ENCODE results near the gene OR1I1.

The OR1I1 gene

DNA sequence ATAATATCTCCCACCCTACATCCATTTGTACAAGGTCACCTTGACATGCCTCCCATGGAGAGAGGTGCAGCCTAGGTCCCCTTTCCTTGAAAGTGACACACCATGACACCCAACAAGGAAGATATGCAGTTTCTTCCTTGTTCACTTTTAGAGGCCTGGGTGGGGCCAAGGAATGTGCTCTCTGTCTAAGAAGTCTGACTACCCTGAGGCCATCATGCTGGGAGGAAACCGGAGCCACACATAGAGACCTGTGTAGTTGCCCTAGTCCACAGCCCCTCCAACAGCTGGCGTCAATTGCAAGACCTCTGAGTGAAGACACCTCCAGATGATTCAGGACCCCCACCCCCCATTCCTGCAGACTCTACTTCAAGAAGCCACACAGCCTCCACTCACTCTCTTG is 36.2 kb downstream of the OR1I1 start:
- TF ChIP-seq, protein P1, sequence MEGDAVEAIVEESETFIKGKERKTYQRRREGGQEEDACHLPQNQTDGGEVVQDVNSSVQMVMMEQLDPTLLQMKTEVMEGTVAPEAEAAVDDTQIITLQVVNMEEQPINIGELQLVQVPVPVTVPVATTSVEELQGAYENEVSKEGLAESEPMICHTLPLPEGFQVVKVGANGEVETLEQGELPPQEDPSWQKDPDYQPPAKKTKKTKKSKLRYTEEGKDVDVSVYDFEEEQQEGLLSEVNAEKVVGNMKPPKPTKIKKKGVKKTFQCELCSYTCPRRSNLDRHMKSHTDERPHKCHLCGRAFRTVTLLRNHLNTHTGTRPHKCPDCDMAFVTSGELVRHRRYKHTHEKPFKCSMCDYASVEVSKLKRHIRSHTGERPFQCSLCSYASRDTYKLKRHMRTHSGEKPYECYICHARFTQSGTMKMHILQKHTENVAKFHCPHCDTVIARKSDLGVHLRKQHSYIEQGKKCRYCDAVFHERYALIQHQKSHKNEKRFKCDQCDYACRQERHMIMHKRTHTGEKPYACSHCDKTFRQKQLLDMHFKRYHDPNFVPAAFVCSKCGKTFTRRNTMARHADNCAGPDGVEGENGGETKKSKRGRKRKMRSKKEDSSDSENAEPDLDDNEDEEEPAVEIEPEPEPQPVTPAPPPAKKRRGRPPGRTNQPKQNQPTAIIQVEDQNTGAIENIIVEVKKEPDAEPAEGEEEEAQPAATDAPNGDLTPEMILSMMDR (IDR thresholded peaks at IDR 0.05; ENCODE audit: low read depth, low read length, missing control alignments): no peak
- no peak for DNase-seq (ENCODE audit: extremely low read depth, low read depth)
- no peak overlapping the region for H3K4me3 ChIP-seq (replicated peaks; ENCODE audit: low read depth, low read length)

DNA sequence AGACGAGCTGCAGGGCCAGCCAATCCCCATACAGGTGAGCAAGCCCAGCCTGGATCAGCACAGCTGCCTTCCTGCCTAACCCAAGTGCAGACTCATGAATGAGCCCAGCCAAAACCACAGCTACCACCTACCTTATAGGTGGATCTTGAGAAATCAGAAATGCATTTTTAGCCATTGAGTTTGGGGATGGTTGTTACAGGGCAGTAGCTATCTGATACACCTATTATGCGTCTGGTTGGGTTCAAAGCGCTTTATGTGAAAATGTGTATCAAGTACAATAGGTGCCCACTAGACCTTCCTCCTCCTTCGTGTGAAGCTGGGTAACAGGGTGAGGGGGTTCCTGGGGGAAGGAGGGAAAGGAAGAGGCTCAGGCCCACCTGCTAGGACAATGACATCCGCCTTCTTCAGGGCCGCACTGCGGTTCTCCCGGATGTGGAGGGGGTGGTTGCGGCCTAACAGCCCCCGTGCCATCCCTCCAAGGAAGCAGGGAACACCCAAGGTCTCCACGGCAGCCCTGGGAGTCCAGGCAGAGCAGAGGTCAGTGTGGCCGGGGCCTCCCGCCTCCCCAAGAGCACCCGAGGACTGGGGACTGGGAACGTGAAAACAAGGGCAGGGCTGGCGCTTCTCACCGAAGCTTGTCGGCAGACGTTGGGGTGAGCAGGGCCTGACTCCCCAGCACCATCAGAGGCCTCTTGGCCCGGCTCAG is 36.9 kb downstream of the OR1I1 start:
- TF ChIP-seq, protein P1 (IDR thresholded peaks at IDR 0.05; ENCODE audit: low read depth, low read length, missing control alignments): no peak
- no peak overlapping the region for H3K4me3 ChIP-seq (replicated peaks; ENCODE audit: low read depth, low read length)
- DNase-seq (ENCODE audit: extremely low read depth, low read depth): no peak

DNA sequence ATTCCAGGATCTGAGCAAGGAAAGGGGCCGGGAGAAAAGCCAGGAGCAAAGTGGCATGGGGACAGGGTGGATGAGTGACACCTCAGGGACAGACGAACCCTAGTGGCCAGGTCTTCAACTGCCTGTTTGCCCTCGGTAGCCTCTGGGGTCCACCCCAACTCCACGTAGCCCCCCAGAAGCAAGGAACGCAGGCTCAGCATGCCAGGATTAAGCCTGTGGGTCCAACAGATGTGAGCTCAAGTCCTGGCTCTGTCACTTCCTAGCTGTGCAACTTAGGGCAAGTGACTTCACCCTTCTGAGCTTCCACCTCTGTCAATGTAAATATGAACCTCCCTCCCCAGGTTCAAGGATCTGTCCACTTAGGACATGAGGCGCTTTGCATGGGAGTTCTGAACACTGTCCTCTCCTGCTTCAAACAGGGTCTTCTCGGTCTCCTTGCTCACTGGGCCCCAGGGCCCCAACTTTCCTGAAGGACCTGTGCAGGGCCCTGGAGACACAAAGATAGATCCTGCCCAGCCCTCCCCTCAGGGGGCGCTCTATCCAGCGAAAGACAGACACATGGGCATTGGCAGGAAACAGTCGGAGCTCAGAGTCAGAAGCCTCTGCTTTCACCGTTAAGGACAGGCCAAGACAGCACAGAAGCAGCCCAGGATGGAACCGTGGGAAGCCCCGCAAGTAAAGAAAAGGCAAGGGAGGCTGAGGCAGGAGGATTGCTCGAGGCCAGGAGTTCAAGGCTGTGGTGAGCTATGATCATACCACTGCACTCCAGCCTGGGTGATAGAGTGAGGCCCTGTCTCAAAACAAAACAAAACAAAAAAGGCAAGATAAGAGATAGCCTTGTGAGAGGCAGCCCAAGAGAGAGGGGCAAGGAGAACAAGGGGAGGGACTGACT is 38.4 kb downstream of the OR1I1 start:
- no peak for DNase-seq (ENCODE audit: extremely low read depth, low read depth)
- TF ChIP-seq, protein P1 (IDR thresholded peaks at IDR 0.05; ENCODE audit: low read depth, low read length, missing control alignments): no peak
- no peak overlapping the region for H3K4me3 ChIP-seq (replicated peaks; ENCODE audit: low read depth, low read length)

DNA sequence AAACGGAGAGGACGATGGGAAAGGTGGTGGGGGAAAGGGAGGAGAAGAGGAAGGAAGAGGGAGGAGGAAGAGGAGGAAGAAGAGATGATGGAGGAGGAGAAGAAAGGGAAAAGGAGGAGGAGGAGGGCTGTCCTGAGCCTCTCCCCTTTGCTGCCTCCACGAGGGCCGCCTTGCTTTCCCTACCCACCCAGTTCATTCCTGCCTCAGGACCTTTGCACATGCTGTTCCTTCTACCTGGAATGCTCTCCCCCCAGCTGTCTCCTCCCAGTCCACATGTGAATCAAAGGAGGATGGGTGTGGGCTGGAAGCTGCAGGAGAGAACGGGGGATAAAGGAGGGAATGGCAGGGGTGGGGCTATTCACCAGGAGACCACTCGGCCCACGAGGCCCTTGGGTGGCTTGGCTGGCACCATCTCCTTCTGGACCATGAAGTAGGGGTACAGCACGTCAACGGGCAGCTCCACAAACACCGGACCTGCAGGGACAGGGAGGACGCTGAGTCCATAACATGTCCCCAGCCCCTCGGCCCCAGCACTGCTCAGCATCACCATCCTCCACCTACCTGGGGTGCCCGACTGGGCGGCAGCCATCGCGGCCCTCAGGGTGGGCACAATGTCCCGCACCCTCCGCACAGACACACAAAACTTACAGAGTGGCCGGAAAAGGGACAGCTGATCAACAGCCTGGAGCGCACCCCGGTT is 40.5 kb downstream of the OR1I1 start:
- DNase-seq (ENCODE audit: extremely low read depth, low read depth): no peak
- TF ChIP-seq, protein P1 (IDR thresholded peaks at IDR 0.05; ENCODE audit: low read depth, low read length, missing control alignments): no peak
- H3K4me3 ChIP-seq (replicated peaks; ENCODE audit: low read depth, low read length): no peak overlapping the region

DNA sequence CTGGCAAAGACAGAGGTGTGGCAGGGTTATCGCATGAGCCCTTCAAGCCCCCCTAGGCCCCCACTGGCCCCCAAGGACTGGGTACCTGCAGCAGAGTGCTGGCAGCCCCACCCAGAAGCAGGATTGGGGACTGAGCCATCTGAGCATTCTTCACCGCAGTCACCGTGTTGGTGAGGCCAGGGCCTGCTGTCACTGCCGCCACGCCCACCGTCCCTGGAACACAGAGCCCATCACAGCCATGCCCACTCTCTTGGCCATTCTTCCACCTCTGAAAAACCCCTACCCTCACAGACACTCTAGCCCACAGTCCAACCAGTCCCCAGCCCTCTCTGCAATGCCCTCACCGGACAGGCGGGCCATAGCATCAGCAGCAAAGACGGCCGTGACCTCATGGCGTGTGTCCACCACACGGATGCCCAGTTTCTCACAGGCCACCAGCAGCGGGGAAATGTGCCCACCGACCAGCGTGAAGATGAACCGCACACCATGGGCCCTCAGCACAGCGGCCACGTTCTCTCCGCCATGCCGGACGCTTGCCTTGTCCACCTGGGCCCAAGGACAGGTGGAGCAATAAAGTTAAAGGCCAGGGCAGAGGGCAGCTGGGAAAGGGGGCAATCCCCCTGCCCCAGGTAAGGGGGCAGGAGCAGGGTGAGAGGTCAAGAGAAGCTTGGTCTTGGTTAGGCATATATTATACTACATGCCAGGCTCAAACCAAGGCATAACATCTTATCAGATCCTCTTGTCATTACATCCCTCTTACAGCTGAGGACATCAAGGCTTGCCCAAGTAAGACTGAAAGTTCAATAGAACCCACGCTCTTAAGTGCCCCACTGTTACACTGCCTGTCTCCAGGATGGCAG is 41.2 kb downstream of the OR1I1 start:
- TF ChIP-seq, protein P1 (IDR thresholded peaks at IDR 0.05; ENCODE audit: low read depth, low read length, missing control alignments): no peak
- no peak overlapping the region for H3K4me3 ChIP-seq (replicated peaks; ENCODE audit: low read depth, low read length)

DNA sequence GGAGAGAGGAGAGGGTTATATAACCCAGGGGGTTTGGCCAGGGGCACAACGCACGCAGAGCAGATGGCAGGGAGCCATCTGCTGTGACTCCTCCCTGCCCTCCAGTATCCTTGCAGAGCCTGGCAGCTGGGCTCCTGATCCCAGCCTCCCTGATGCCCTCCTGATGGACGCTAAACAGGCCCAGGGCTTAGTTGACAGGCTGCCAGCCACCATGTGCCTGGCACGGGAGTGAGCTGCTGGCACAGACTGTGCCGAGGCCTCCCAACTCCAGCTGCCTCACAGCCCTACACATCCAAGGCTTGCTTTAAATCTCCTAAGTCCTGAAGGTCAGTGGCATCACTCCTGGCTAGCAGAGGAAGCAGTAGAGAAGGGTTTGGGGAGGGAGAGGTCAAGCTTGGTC is 41.9 kb downstream of the OR1I1 start:
- TF ChIP-seq, protein P1 (IDR thresholded peaks at IDR 0.05; ENCODE audit: low read depth, low read length, missing control alignments): no peak
- H3K4me3 ChIP-seq (replicated peaks; ENCODE audit: low read depth, low read length): peak overlapping the region; percentile 92
- DNase-seq (ENCODE audit: extremely low read depth, low read depth): no peak

More for the DNA sequence above, 41.2 kb downstream of the OR1I1 start:
- no peak for DNase-seq (ENCODE audit: extremely low read depth, low read depth)
